Esophagus mucosa (tissue), 1 donor: Measurements from ENCODE around the gene SGSH. TPM values are rescaled to one million over a fixed set of nuclear protein-coding genes. Genes with fewer than 3 reads are reported as not detected.
"Not testable (repeated sequence)": the region's sequence is repeated elsewhere in the genome, so short reads cannot be mapped to it uniquely, and the experiment has no call there.

Experiments
- ATAC-seq: fragments of 200-7000 bp; cut with Tn5 transposase; one replicate; pipeline ENCODE4 v1.9.1; 2020
- total RNA-seq: library from RNA; stranded (reverse); gene quantifications from one replicate; pipeline ENCODE4 v1.2.4, GENCODE V29; 2023
- donor health status: DM: yes; HTN: yes; CAD: no.

SGSH gene
- total RNA-seq, 1 donor from 2014 or later: 18.9 TPM

- ATAC-seq: no peak
These were observed 9.6 kb downstream of the SGSH start for GRCh38 chr17:80210348-80211108.

GRCh38 chr17:80209765-80210164 lies 10.4 kb downstream of the SGSH start:
- ATAC-seq: no peak

GRCh38 chr17:80208050-80208449 lies 12.1 kb downstream of the SGSH start:
- ATAC-seq: no peak

GRCh38 chr17:80205811-80206210 lies 14.3 kb downstream of the SGSH start:
- ATAC-seq: no peak

GRCh38 chr17:80204626-80205468 lies 15.3 kb downstream of the SGSH start:
- no peak for ATAC-seq

GRCh38 chr17:80203471-80203963 lies 16.6 kb downstream of the SGSH start:
- peak; percentile 13 for ATAC-seq

GRCh38 chr17:80202197-80202596 lies 17.9 kb downstream of the SGSH start:
- no peak for ATAC-seq

GRCh38 chr17:80201446-80201845 lies 18.7 kb downstream of the SGSH start:
- ATAC-seq: no peak

GRCh38 chr17:80199295-80199694 lies 20.8 kb downstream of the SGSH start:
- not testable (repeated sequence) for ATAC-seq

- ATAC-seq: no peak
These were observed 21.9 kb downstream of the SGSH start for GRCh38 chr17:80198144-80198661.

- ATAC-seq: no peak
These were observed 23.5 kb downstream of the SGSH start for GRCh38 chr17:80196652-80197051.

- ATAC-seq: no peak
These were observed 24.2 kb downstream of the SGSH start for GRCh38 chr17:80195671-80196529.

- ATAC-seq: no peak
These were observed 25.0 kb downstream of the SGSH start for GRCh38 chr17:80195141-80195540.

- peak; percentile 77 for ATAC-seq
These were observed 28.1 kb downstream of the SGSH start for GRCh38 chr17:80191865-80192661.

GRCh38 chr17:80191192-80191591 lies 28.9 kb downstream of the SGSH start:
- peak; percentile 1 for ATAC-seq

- no peak for ATAC-seq
These were observed 29.4 kb downstream of the SGSH start for GRCh38 chr17:80190716-80191115.

- no peak for ATAC-seq
These were observed 30.5 kb downstream of the SGSH start for GRCh38 chr17:80189611-80190010.

GRCh38 chr17:80187515-80187941 lies 32.6 kb downstream of the SGSH start:
- peak; percentile 59 for ATAC-seq

GRCh38 chr17:80187090-80187489 lies 33.0 kb downstream of the SGSH start:
- peak; percentile 35 for ATAC-seq

GRCh38 chr17:80185968-80186367 lies 34.2 kb downstream of the SGSH start:
- no peak for ATAC-seq

GRCh38 chr17:80184423-80184714 lies 35.8 kb downstream of the SGSH start:
- no peak for ATAC-seq
